Neural cell (in vitro differentiated cells): ENCODE data around the gene TMEM164. TPM values are rescaled to one million over a fixed set of nuclear protein-coding genes. Genes with fewer than 3 reads are reported as not detected.

Experiments
- H2AFZ ChIP-seq: fragments of 200-600, 300-800 bp; sonication (generic), shearing (Covaris generic); 2 replicates; pipeline ENCODE4 v1.6.0; 2014; ENCODE audit warnings: low read depth, mild to moderate bottlenecking, antibody characterized with exemption, low read length, moderate library complexity
- H3F3A ChIP-seq: fragments of 200-600 bp; shearing (Covaris generic); 2 replicates; pipeline ENCODE4 v1.6.1; 2016; ENCODE audit warnings: mild to moderate bottlenecking, moderate library complexity, mixed read lengths, antibody characterized with exemption, low read length; ENCODE audit not compliant: insufficient read depth, poor library complexity, severe bottlenecking
- H3K27ac ChIP-seq: fragments of 200-600, 300-800 bp; sonication (generic), shearing (Covaris generic); 2 replicates; pipeline ENCODE4 v1.5.1; 2014; ENCODE audit warnings: mild to moderate bottlenecking, low read length, moderate library complexity
- H3K27me3 ChIP-seq: fragments of 300-800, 200-600 bp; sonication (generic), shearing (Covaris generic); 2 replicates; pipeline ENCODE4 v1.6.0; 2014; ENCODE audit warnings: mild to moderate bottlenecking, low read depth, low read length, moderate library complexity; ENCODE audit not compliant: insufficient read depth
- H3K36me3 ChIP-seq: fragments of 300-800, 200-600 bp; sonication (generic), shearing (Covaris generic); 2 replicates; pipeline ENCODE4 v1.5.1; 2014; ENCODE audit warnings: mild to moderate bottlenecking, antibody characterized with exemption, low read length, moderate library complexity; ENCODE audit not compliant: insufficient read depth
- H3K4me2 ChIP-seq: fragments of 300-800, 200-600 bp; sonication (generic), shearing (Covaris generic); 2 replicates; pipeline ENCODE4 v1.6.0; 2014; ENCODE audit warnings: mild to moderate bottlenecking, low read length
- H3K4me3 ChIP-seq: fragments of 300-800, 200-600 bp; sonication (generic), shearing (Covaris generic); 2 replicates; pipeline ENCODE4 v1.5.1; 2014; ENCODE audit warnings: mild to moderate bottlenecking, low read length, moderate library complexity
- H3K79me2 ChIP-seq: fragments of 200-600 bp; shearing (Covaris generic); replicated peaks from 2 replicates; pipeline ENCODE4 v1.6.0; 2014; ENCODE audit warnings: mild to moderate bottlenecking, low read length, moderate library complexity; ENCODE audit not compliant: insufficient read depth
- H3K9ac ChIP-seq: fragments of 300-800, 200-600 bp; sonication (generic), shearing (Covaris generic); 2 replicates; pipeline ENCODE4 v1.6.1; 2016; ENCODE audit warnings: mild to moderate bottlenecking, low read length, mixed read lengths
- H3K9me2 ChIP-seq: fragments of 200-600 bp; shearing (Covaris generic); 2 replicates; pipeline ENCODE4 v1.6.1; 2016; ENCODE audit warnings: mild to moderate bottlenecking, low read length, mixed read lengths; ENCODE audit not compliant: insufficient read depth
- H3K9me3 ChIP-seq: fragments of 200-600, 300-800 bp; sonication (generic), shearing (Covaris generic); 2 replicates; pipeline ENCODE4 v1.6.1; 2016; ENCODE audit warnings: mild to moderate bottlenecking, mixed run types, low read length, moderate library complexity, mixed read lengths
- H4K20me1 ChIP-seq: fragments of 200-600 bp; shearing (Covaris generic); 2 replicates; pipeline ENCODE4 v1.6.1; 2016; ENCODE audit warnings: mild to moderate bottlenecking, mixed run types; ENCODE audit not compliant: insufficient read depth
- CTCF ChIP-seq: fragments of 450-650 bp; IDR thresholded peaks from 2 replicates; pipeline ENCODE4 v1.5.1; 2014; ENCODE audit warnings: antibody characterized with exemption, mild to moderate bottlenecking, moderate library complexity; ENCODE audit not compliant: poor library complexity, severe bottlenecking
- EP300 ChIP-seq: fragments of 450-650 bp; conservative IDR thresholded peaks from 2 replicates; pipeline ENCODE4 v1.6.1; 2014; ENCODE audit warnings: antibody characterized with exemption, mild to moderate bottlenecking, moderate library complexity; ENCODE audit not compliant: poor library complexity, severe bottlenecking
- EZH2 ChIP-seq: fragments of 200-600, 300-800 bp; shearing (Covaris generic), sonication (generic); IDR thresholded peaks from 2 replicates; pipeline ENCODE4 v1.6.1; 2014; ENCODE audit warnings: antibody characterized with exemption, low read length, borderline replicate concordance, mild to moderate bottlenecking; ENCODE audit not compliant: insufficient read depth, poor library complexity, severe bottlenecking
- MXI1 ChIP-seq: fragments of 450-650 bp; conservative IDR thresholded peaks from 2 replicates; pipeline ENCODE4 v1.6.1; 2014; ENCODE audit warnings: antibody characterized with exemption, mild to moderate bottlenecking; ENCODE audit not compliant: poor library complexity, severe bottlenecking
- POLR2AphosphoS5 ChIP-seq: IDR thresholded peaks from 2 replicates; pipeline ENCODE4 v1.6.1; 2012
- RAD21 ChIP-seq: fragments of 450-650 bp; conservative IDR thresholded peaks from 2 replicates; pipeline ENCODE4 v1.6.1; 2014; ENCODE audit warnings: antibody characterized with exemption, mild to moderate bottlenecking, moderate library complexity
- SMC3 ChIP-seq: fragments of 450-650 bp; conservative IDR thresholded peaks from 2 replicates; pipeline ENCODE4 v1.6.1; 2014; ENCODE audit warnings: antibody characterized with exemption, mild to moderate bottlenecking, moderate library complexity; ENCODE audit not compliant: poor library complexity
- polyA plus RNA-seq: library from polyadenylated mRNA; depleted of rRNA; stranded (reverse); fragments of >200 nt; gene quantifications from 2 replicates; pipeline ENCODE4 v1.2.3, GENCODE V29; 2014
- TF ChIP-seq, protein P1 (sequence below): IDR thresholded peaks from 2 replicates; pipeline ENCODE4 v1.6.1; 2012; ENCODE audit warnings: borderline replicate concordance

TMEM164 gene
- polyA plus RNA-seq, 1 donor from 2014 or later: 52.8 TPM

- TF ChIP-seq POLR2AphosphoS5: no peak
- TF ChIP-seq CTCF: no peak
- no peak for TF ChIP-seq RAD21
- H3K27me3 ChIP-seq: no peaks in the 10 kb centered on the region
Measured at GRCh38 chrX:110012818-110013485, 10.0 kb downstream of the TMEM164 start.

GRCh38 chrX:110013968-110014367 is 11.1 kb downstream of the TMEM164 start:
- H4K20me1 ChIP-seq: no peaks in the 10 kb centered on the region
- no peak overlapping the region for H3K9ac ChIP-seq
- no peak overlapping the region for H3K27ac ChIP-seq
- H3K79me2 ChIP-seq: no peaks in the 10 kb centered on the region
- no peaks in the 10 kb centered on the region for H3K27me3 ChIP-seq
- H3K4me2 ChIP-seq: no peak overlapping the region
- no peak overlapping the region for H3K4me3 ChIP-seq
- TF ChIP-seq, protein P1, sequence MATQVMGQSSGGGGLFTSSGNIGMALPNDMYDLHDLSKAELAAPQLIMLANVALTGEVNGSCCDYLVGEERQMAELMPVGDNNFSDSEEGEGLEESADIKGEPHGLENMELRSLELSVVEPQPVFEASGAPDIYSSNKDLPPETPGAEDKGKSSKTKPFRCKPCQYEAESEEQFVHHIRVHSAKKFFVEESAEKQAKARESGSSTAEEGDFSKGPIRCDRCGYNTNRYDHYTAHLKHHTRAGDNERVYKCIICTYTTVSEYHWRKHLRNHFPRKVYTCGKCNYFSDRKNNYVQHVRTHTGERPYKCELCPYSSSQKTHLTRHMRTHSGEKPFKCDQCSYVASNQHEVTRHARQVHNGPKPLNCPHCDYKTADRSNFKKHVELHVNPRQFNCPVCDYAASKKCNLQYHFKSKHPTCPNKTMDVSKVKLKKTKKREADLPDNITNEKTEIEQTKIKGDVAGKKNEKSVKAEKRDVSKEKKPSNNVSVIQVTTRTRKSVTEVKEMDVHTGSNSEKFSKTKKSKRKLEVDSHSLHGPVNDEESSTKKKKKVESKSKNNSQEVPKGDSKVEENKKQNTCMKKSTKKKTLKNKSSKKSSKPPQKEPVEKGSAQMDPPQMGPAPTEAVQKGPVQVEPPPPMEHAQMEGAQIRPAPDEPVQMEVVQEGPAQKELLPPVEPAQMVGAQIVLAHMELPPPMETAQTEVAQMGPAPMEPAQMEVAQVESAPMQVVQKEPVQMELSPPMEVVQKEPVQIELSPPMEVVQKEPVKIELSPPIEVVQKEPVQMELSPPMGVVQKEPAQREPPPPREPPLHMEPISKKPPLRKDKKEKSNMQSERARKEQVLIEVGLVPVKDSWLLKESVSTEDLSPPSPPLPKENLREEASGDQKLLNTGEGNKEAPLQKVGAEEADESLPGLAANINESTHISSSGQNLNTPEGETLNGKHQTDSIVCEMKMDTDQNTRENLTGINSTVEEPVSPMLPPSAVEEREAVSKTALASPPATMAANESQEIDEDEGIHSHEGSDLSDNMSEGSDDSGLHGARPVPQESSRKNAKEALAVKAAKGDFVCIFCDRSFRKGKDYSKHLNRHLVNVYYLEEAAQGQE: no peak
- no peak for TF ChIP-seq CTCF
- no peak for TF ChIP-seq MXI1
- TF ChIP-seq SMC3: no peak
- no peak for TF ChIP-seq EZH2
- TF ChIP-seq EP300: no peak
- no peak for TF ChIP-seq POLR2AphosphoS5
- H3K9me3 ChIP-seq: no peaks in the 10 kb centered on the region
- no peaks in the 10 kb centered on the region for H3F3A ChIP-seq
- H2AFZ ChIP-seq: no peak overlapping the region
- no peaks in the 10 kb centered on the region for H3K9me2 ChIP-seq
- no peaks in the 10 kb centered on the region for H3K36me3 ChIP-seq

More at GRCh38 chrX:110012818-110013485, 10.0 kb downstream of the TMEM164 start:
- Histone ChIP-seq H3K9ac (no peak overlapping the region), H3K79me2 (no peaks in the 10 kb centered on the region), H3K9me3 (no peaks in the 10 kb centered on the region), H3K27ac (no peak overlapping the region), H4K20me1 (no peaks in the 10 kb centered on the region), H3F3A (no peaks in the 10 kb centered on the region), H3K9me2 (no peaks in the 10 kb centered on the region), H2AFZ (no peak overlapping the region), H3K4me2 (no peak overlapping the region), H3K4me3 (no peak overlapping the region), H3K36me3 (no peaks in the 10 kb centered on the region)
